CD4-positive, alpha-beta T cell treated with Interferon alpha-2 for 1 hour (primary cell): ENCODE results near the gene TP53I3.
"Not testable (repeated sequence)": the region's sequence is repeated elsewhere in the genome, so short reads cannot be mapped to it uniquely, and the experiment has no call there.

ENCODE experiments used
- DNase-seq, 2 donors: peaks; one replicate each; pipeline ENCODE4 v3.0.0-alpha.2; 2020 to 2022

TP53I3 gene

DNA sequence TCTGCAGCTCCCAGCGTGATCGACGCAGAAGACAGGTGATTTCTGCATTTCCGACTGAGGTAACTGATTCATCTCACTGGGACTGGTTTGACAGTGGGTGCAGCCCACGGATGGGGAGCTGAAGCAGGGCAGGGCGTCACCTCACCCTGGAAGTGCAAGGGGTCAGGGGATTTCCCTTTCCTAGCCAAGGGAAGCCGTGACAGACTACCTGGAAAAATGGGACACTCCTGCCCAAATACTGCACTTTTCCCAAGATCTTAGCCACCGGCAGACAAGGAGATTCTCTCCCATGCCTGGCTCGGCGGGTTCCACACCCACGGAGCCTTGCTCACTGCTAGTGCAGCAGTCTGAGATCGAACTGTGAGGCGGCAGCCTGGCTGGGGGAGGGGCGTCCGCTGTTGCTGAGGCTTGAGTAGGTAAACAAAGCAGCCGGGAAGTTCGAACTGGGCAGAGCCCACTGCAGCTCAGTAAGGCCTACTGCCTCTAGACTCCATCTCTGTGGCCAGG is 10.6 kb upstream of the TP53I3 start:
- DNase-seq, result not testable (repeated sequence)

DNA sequence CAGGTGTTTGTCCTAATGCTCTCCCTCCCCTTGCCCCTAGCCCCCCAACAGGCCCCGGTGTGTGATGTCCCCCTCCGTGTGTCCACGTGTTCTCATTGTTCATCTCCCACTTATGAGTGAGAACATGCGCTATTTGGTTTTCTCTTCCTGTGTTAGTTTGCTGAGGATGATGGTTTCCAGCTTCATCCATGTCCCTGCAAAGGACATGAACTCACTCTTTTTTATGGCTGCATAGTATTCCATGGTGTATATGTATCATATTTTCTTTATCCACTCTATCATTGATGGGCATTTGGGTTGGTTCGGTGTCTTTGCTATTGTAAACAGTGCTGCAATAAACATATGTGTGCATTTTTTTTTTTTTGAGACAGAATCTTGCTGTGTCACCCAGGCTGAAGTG is 8.6 kb upstream of the TP53I3 start:
- not testable (repeated sequence) for DNase-seq

DNA sequence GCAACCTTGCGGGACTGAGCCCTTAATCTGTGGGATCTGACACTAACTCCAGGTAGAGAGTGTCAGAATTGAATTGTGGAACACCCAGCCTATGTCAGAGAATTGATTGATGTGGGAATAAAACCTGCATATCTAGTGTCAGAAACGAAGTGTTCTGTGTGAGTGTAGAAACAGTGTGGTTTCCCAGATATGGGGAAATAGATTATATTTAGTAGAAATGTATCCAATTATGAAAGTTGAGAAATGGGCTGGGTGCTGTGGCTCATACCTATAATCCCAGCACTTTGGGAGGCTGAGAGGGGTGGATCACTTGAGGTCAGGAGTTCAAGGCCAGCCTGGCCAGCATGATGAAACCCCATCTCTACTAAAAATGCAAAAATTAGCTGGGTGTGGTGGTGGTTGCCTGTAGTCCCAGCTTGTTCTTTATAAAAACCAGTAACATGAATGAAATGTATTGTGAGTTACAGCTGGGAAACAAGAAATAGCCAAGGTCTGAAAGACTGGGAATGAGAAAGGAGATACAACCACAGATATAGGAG is 4.3 kb upstream of the TP53I3 start:
- no peak for DNase-seq

DNA sequence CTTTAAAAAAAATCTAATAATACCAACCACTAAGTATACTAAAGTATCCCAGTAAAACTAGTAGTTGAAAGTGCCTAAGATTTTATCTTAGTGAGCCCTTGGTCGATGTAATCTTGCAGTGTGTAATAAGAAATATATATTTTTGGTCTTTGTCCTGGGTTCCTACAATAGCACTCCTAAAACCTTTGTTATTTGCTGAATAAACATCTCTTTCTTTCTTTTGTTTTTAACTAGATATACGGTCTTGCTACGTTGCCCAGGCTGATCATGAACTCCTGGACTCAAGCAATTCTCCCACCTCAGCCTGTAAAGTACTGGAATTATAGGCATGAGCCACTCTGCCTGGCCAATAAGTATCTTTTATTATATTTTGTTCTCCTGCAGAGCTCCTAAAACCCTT is 2.4 kb upstream of the TP53I3 start:
- no peak for DNase-seq

DNA sequence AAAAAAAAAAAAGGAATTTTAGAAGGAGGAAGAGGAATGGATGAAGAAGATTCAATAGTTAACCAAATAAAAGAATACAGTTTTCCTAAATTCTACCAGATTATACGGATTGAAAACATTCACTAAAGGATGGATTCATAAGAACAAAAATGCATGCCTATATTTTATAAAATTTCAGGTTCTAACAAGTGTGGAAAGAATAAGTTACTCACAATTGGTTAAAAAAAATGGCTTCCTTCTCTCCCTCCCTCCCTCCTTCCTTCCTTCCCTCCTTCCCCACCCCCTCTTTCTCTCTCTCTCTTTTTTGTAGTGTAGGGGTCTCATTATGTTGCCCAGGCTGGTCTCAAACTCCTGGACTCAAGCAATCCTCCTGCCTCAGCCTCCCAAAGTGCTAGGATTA is 1.6 kb upstream of the TP53I3 start:
- DNase-seq, result no peak

DNA sequence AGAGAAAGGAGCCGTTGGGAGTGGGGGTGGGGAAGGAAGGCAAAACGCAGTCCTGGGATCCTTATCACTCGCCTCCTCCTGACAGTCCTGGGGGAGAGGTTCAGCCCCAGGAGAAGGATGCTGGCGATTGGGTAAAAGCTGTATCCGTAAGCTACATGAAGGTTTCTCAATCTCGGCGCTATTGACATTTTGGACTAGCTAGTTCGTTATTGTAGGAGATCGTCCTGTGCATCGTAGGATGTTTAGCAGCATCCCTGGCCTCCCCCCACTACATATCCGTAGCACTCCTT is 511 bp upstream of the TP53I3 start:
- DNase-seq, result no peak

DNA sequence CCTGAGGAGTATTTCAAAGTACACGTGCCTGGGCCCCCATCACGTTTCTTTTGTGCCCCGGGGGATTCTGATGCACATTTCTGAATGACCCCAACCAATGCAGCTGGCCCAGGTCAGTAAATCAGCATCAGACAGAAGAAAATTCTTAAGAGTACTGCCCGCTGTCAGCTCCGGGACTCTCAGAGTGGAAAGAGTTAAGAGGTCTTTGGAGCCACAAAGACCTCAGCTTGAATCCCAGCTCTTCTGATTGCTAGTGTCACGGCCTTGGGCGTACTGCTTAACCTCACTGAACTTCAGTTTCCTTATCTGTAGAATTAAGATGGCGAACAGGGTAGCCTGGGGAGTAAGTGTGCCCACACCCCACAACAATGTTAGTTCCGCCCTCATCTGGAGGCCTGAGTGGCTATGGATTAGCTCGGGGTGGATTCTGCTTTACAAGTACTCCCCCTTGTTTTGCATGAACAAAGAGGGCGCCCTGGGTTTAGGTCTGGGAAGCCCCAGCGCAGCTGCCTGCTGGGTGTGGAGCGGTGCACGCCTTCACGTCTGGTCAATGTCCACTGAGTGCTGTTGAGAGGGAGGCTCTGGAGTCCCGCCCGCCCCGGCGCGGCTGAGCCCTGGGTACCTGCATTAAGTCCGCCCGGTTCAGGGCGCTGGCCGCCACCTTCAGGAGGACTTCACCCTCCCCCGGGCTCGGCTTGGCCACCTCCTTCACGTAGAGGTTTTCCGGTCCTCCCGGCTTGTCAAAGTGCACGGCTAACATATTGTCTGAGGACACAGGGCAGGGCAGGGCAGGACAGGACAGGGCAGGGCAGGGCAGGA is 858 bp downstream of the TP53I3 start:
- peak; percentile 56 to 68 for DNase-seq

DNA sequence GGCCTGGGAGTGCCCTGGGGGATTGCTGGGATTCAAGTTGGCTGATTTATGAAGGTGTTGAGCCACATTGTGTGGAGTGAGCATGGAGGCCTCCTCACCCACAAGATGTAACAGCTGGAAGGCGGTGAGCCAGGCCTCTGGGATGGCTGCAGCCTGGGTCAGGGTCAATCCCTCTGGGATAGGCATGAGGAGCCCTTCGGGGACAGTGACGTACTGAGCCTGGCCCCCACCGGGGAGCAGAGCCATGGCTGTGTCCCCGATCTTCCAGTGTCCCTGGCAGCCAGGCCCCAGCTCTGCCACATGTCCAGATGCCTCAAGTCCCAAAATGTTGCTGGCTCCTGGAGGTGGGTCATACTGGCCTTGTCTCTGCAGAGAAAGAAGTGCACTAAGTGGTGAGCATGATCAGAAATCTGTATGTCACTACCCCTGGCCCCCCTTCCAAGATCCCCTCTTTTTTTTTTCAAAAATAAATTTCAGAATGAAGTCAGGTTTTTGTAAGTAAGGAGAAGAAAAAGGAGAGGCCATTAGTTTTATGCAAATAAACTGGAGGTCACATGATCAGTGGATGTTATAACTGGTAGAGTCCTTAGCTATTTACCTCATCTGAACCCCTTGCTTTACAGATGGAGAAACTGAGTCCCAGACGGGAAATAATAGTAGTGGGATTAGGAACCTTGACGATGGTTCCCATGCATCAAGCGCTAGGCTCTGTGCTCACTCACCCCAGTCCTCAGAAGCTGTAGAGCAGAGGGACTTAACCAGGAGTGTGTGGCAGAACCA is 1.7 kb downstream of the TP53I3 start:
- no peak for DNase-seq

DNA sequence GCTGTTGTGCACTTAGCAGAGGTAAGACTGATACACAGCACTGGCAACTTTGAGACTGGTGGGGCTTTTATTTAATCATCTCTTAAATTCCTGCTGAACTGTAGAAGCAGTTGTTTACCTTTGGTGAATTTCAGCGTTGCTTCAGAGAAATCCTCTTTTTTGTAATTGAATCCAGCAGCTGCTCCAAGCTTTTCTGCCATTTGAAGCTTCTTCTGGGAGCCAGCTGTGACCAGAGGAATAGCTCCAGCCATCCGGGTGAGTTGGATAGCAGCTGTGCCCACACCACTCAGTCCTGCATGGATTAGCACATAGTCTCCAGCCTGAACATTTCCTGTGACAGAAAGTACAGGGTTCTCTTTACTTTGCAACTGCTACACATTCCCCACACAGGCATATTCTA is 3.9 kb downstream of the TP53I3 start:
- no peak for DNase-seq

DNA sequence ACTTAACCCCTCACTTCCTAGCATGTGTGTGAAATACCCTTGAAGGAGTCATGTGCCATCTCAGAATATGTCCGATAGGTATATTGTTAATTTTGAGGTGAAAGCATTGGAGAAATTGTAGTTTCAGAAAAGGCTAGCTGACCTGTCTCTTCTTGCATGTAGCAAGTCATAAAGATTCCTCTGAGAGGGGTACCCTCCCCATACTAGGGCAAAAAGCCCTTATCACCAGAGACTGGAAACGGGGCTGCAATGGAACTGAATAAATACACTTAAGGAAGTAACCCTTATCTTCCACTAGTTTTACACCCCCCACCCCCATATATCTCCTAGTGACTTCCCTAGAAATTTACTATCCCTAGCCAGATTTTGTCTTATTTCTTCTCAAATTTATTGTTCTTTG is 6.8 kb downstream of the TP53I3 start:
- DNase-seq, result no peak

DNA sequence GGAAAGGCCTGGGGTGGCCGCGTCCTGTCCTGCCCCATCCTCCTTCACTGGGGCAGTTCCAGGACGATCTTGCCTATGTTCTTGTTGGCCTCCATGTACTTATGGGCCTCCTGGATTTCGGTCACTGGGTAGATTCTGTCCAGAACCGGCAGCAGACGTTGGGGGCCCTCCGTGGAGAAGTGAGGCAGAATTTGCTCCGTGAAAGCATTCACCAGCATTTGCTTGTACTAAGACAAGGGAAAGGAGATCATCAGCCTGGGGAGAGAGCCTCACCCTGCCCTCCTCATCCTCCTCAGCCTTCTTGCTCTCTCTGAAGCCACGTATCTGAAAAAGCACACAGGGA is 7.1 kb downstream of the TP53I3 start:
- DNase-seq, result no peak

DNA sequence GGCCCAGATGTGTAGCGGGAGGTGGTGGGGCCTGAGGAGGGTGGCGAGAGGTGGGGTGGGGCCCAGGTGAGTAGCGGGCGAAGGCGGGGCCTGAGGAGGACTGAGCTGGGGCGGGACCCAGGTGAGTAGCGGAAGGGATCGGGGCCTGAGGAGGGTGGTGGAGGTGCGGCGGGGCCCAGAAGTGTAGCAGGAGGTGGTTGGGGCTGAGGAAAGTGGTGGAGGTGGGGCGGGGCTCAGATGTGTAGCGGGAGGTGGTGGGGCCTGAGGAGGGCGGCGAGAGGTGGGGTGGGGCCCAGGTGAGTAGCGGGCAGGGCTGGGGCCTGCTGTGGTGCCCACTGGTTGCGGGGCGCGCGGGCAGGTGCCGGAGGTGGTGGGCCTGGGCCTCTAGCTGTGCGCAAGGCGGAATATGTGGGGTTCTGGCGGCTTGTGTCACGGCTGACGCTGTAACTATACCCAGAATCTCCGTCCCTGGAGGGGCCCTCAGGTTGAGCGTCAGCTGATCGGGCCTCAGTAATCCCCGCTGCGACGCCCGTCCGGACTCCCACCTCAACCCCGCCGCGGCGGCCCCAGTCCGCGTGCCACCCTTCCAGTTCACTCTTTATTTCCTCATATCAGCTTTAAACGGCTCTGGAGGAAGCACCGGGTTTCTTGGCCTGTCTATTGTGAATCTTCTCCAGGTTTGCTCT is 7.6 kb downstream of the TP53I3 start:
- DNase-seq, result peak in 1 of 2 donors; percentile 29

DNA sequence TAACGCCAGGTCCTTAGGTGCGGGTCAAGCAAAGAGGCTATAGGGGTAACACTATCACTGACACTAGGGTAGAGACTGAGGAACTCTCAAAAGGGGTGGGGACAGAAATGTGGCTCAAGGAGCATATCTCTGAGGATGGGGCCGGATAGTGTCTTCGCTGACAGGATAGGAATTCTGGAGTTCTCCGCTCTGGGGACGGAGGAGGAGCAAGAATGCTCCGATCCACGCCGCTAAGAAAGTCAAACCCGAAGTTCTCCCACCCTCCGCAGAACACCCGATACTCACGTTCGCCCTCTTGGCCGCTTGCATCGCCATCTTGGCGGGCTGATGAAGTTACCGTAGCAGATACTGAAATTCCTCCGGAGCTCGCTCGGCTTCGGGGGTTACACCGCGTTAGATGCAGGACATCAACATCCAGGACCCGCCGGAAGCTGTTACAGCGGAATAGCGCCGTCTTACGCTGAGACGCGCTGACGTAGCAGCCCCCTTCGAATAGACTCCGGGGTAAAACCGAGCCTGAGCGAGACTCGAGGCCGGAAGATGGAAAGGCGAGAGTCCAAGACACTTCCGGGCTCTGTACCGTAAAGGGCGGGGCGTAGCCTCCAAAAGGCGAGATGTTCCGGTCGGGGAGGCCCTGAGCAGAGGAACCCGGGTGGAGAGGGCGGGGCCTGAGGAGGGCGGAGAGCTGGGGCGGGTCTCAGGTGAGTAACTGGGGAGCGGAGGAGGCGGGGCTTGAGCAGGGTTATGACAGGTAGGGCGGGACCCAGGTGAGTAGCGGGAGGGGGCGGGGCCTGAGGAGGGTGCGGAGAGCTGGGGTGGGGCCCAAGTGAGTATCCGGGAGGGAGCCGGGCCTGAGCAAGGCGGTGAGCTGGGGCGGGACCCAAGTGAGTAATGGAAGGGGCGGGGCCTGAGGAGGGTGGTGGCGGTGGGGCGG is 8.5 kb downstream of the TP53I3 start, which contains the start of gene SF3B6:
Gene SF3B6 (minus strand): TSS at position 412 of the 934 bp plus-strand sequence. CDS start 97 bp downstream, at position 315.
- peak; percentile 100 for DNase-seq

DNA sequence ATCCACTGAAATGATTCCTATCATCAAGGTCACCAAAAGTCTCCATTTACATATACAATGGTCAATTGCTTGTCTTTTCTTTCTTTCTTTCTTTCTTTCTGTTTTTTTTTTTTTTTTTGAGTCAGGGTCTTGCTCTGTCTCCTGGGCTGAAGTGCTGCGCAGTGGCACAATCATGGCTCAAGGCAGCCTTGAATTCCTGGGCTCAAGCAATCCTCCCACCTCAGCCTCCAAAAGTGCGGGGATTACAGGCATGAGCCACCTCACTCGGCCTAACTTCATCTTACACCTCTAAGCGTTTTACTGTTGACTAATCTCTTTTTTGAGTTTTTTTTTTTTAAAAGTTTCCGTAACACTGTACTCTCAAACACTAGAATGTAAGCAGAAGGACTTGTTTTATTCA is 9.4 kb downstream of the TP53I3 start:
- no peak for DNase-seq

DNA sequence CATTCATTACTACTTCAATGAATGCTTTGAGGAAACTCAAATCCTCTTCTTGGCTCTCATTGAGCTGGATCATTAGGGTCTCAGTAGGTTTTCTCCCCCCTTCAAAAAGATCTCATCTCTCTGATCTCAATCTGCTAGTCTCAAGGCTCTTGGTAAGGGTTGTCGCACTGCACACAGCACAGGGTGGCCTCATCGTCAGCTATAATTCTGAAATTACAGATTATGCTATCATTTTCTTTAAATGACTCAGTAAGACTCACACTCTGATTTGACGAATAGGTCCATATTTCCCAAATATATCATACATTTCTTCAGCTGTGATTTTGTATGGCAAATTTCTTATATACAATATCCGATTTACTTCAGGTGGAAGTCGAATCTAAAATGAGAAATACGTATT is 10.8 kb downstream of the TP53I3 start:
- DNase-seq, result no peak

DNA sequence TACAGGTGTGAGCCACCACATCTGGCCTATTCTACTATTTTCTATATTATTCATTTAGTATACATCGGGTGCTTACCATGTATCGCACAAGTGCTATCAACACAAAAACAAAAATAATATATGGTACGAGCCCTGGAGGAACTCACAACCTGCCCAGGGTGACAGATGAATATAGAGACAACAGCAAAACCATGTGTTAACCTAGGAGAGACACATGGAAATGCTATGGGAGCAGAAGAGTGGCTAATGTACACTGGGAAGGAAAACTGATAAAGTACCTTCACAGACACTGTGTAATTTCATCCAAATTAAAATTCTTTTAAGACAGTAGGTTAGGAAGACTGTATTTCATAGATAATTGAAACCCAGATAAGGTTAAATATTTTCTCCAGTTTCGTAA is 12.4 kb downstream of the TP53I3 start:
- no peak for DNase-seq

DNA sequence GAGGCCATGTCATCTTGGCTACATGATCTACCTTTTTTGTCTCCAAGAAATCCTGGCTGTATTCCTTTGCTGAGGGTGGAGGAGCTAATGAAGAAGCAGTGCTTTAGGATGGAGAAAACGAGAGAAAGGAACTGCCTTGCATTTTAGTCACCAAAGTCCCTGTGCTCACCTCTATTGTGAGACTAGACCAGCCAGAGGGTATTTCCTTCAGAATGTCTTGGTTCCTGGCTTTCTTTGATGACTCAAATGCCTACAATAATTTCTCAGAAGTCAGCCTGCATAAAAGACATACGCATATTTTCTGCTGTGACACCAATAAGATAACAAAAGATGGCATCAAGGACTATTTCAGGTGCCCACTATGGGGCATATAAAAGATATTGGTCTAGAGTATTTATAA is 19.3 kb downstream of the TP53I3 start:
- no peak for DNase-seq

DNA sequence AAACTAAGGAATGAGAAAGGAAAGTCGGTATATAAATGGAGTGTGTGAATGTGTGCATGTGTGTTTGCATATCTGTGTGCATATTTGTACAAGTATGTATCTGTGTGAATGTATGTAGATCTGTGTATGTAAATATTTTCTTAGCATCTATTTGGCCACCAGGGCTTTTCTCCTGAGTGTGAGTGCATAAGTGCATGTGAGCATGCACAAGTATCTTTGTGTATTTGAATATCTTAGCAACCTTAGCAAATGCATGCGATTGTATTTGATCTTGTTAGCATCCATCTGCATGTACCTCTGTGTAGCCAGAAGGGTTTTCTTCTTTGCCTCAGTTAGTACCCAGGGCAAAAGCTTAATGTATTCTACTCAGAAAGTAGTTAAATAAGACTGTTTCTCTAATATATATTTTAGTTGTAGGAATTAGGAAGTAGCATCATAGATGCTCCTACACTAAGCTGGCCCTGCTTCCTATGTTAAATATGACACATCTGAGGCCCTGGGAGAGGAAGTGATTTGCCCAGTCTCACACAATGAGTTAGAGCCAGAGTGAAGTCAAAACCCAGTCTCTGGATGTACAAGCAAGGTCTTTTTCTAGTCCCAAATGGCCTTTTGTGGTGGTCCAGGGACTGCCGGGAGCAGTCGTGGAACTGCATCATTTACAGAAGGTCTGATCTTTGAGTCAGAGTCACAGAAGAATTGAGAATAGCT is 25.9 kb downstream of the TP53I3 start:
- DNase-seq, result no peak

DNA sequence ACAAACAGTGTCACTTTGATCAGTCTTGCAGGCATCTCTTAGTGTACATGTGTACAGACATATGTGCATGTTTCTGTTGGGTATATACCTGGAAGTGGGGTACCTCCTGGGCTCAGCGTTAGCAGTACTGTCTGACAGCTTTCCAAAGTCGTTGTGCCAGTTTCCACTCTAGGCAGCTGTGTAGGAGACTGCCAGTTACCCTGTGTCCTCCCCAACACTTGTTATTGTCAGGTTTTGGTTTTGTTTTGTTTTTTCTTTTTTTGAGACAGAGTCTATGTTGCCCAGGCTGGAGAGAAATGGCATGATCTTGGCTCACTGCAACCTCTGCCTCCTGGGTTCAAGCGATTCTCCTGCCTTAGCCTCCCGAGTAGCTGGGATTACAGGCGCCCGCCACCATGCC is 28.9 kb downstream of the TP53I3 start:
- no peak for DNase-seq

DNA sequence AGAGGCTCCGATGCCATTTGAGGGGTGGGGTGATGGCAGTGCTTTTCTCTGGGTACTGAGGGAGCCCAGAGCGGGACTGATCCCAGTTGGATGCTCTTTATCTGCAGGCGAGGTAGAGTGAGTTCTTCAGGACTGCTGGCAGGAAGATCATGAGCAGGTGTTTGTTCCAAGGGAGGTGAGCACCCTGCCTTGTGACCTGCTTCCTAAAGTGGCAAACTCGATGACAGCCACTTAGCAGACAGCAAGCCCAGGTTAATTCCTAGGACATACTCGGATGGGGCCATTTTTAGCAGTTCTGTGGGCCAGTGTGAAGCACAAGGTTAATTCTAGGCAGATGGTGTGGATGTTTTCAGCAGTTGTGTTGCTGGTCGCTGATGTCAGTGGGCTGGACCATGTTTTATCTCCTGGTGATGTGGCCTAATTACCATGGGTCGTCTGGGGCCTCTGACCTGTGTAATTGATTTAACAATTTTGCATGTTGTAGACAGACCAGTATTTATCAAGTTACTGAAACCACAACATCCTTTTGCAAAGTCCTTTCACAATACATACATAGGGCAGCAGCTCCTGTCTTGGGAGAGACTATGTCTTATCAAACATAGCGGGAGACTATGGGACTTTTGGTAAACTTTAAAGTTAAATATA is 30.1 kb downstream of the TP53I3 start:
- DNase-seq, result no peak

DNA sequence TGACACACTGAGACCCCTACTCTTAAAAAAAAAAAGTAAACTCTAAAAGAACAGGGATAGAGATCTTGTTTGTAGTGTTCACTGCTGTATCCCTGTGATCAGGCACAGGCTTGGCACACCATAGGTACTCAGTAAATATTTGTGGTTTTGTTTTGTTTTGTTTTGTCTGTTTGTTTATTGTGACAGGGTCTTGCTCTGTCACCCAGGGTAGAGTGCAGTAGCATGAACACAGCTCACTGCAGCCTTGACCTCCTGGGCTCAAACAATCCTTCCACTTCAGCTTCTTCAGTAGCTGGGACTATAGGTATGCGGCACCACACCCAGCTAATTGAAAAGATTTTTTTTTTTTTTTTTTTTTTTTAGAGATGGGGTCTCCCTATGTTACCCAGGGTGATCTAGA is 31.7 kb downstream of the TP53I3 start:
- no peak for DNase-seq
